ENCODE measurements around the gene SLAIN2. TPM values are rescaled to one million over a fixed set of nuclear protein-coding genes. Genes with fewer than 3 reads are reported as not detected.

SLAIN2 gene
- total and polyA plus RNA-seq, 2 experiments from 2014 or later, result 21.9 to 27.9 TPM

DNA sequence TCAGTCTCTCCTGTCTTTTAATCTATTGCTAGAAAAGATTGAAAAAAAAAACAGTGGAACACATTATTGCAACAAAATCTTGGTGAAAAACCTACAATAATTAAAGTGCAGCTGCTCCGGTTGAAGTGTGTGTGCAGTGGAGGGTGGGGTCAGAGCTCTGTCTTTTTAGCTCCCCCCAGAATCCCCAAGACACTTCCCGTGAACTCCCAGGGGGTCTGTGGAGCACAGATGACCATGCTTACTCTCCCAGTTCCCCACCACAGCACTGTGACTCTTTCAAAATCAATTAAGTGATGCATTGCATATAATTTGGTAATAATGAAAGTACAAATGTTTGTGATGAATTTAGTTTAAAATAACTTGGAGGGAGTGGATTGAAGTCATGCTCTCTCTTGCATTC, 126.1 kb downstream of the SLAIN2 start:
- no peak overlapping the region for H3K4me3 ChIP-seq
- H3K9me3 Mint-ChIP-seq, result no peaks in the 10 kb centered on the region
- H3K4me2 ChIP-seq, result no peak overlapping the region
- no peaks in the 10 kb centered on the region for H4K20me1 ChIP-seq (replicated peaks; ENCODE audit: insufficient read depth)
- H2AFZ ChIP-seq, result no peak overlapping the region
- no peaks in the 10 kb centered on the region for H3K27me3 ChIP-seq (ENCODE audit: insufficient read depth)
- no peaks in the 10 kb centered on the region for H3K36me3 Mint-ChIP-seq (ENCODE audit: low read depth)
- no peaks in the 10 kb centered on the region for H3K79me2 ChIP-seq (replicated peaks; ENCODE audit: insufficient read depth)
- no peaks in the 10 kb centered on the region for H3K36me3 ChIP-seq (ENCODE audit: insufficient read depth)
- TF ChIP-seq ETS1 (IDR thresholded peaks at IDR 0.05) (no peak), STAT1 (IDR thresholded peaks at IDR 0.05; ENCODE audit: unreplicated experiment) (no peak)
- TF ChIP-seq, protein P1, sequence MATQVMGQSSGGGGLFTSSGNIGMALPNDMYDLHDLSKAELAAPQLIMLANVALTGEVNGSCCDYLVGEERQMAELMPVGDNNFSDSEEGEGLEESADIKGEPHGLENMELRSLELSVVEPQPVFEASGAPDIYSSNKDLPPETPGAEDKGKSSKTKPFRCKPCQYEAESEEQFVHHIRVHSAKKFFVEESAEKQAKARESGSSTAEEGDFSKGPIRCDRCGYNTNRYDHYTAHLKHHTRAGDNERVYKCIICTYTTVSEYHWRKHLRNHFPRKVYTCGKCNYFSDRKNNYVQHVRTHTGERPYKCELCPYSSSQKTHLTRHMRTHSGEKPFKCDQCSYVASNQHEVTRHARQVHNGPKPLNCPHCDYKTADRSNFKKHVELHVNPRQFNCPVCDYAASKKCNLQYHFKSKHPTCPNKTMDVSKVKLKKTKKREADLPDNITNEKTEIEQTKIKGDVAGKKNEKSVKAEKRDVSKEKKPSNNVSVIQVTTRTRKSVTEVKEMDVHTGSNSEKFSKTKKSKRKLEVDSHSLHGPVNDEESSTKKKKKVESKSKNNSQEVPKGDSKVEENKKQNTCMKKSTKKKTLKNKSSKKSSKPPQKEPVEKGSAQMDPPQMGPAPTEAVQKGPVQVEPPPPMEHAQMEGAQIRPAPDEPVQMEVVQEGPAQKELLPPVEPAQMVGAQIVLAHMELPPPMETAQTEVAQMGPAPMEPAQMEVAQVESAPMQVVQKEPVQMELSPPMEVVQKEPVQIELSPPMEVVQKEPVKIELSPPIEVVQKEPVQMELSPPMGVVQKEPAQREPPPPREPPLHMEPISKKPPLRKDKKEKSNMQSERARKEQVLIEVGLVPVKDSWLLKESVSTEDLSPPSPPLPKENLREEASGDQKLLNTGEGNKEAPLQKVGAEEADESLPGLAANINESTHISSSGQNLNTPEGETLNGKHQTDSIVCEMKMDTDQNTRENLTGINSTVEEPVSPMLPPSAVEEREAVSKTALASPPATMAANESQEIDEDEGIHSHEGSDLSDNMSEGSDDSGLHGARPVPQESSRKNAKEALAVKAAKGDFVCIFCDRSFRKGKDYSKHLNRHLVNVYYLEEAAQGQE (IDR thresholded peaks at IDR 0.05; ENCODE audit: unreplicated experiment), result no peak
- H3F3A ChIP-seq (replicated peaks; ENCODE audit: low read depth), result no peaks in the 10 kb centered on the region
- H3K4me1 Mint-ChIP-seq, result peaks cover 6% of the 10 kb centered on the region; the same call in 2 of the 3 replicates
- H3K27ac ChIP-seq (ENCODE audit: low read depth), result no peak overlapping the region
- no peak for ATAC-seq
- H3K4me1 ChIP-seq (ENCODE audit: insufficient read depth), result 0 out of 2 replicates have a peak, but pooled peaks cover 9% of the 10 kb centered on the region
- H3K9me2 ChIP-seq (ENCODE audit: insufficient read depth), result no peaks in the 10 kb centered on the region
- no peak overlapping the region for H3K4me3 Mint-ChIP-seq
- H3K27ac Mint-ChIP-seq, result no peak overlapping the region
- DNase-seq (ENCODE audit: low spot score), result no peak
- H3K27me3 Mint-ChIP-seq (ENCODE audit: insufficient read depth, low read depth, poor library complexity), result peaks cover 4% of the 10 kb centered on the region

GRCh38 chr4:48467891-48468290, 126.6 kb downstream of the SLAIN2 start:
- no peaks in the 10 kb centered on the region for H3K36me3 ChIP-seq (ENCODE audit: insufficient read depth)
- no peaks in the 10 kb centered on the region for H3K9me3 Mint-ChIP-seq
- no peak overlapping the region for H3K4me3 Mint-ChIP-seq
- H3K27me3 ChIP-seq (ENCODE audit: insufficient read depth), result no peaks in the 10 kb centered on the region
- no peaks in the 10 kb centered on the region for H4K20me1 ChIP-seq (replicated peaks; ENCODE audit: insufficient read depth)
- H3F3A ChIP-seq (replicated peaks; ENCODE audit: low read depth), result no peaks in the 10 kb centered on the region
- H3K4me3 ChIP-seq, result no peak overlapping the region
- H3K27ac Mint-ChIP-seq, result no peak overlapping the region
- H3K4me1 ChIP-seq (ENCODE audit: insufficient read depth), result 0 out of 2 replicates have a peak, but pooled peaks cover 9% of the 10 kb centered on the region
- peaks cover 7% of the 10 kb centered on the region; the same call in 2 of the 3 replicates for H3K4me1 Mint-ChIP-seq
- H3K27me3 Mint-ChIP-seq (ENCODE audit: insufficient read depth, low read depth, poor library complexity), result peaks cover 4% of the 10 kb centered on the region
- no peak overlapping the region for H3K27ac ChIP-seq (ENCODE audit: low read depth)
- ATAC-seq (no peak), DNase-seq (ENCODE audit: low spot score) (no peak)
- H3K79me2 ChIP-seq (replicated peaks; ENCODE audit: insufficient read depth), result no peaks in the 10 kb centered on the region
- no peak overlapping the region for H2AFZ ChIP-seq
- no peaks in the 10 kb centered on the region for H3K36me3 Mint-ChIP-seq (ENCODE audit: low read depth)
- no peaks in the 10 kb centered on the region for H3K9me2 ChIP-seq (ENCODE audit: insufficient read depth)
- no peak overlapping the region for H3K4me2 ChIP-seq
- TF ChIP-seq ETS1 (IDR thresholded peaks at IDR 0.05) (no peak), ZNF114 (CRISPR knock-in tag; IDR thresholded peaks at IDR 0.05) (no peak), ZNF462 (CRISPR knock-in tag; IDR thresholded peaks at IDR 0.05) (no peak), ZNF331 (CRISPR knock-in tag; IDR thresholded peaks at IDR 0.05; ENCODE audit: low read depth) (no peak)
- TF ChIP-seq, protein P2, sequence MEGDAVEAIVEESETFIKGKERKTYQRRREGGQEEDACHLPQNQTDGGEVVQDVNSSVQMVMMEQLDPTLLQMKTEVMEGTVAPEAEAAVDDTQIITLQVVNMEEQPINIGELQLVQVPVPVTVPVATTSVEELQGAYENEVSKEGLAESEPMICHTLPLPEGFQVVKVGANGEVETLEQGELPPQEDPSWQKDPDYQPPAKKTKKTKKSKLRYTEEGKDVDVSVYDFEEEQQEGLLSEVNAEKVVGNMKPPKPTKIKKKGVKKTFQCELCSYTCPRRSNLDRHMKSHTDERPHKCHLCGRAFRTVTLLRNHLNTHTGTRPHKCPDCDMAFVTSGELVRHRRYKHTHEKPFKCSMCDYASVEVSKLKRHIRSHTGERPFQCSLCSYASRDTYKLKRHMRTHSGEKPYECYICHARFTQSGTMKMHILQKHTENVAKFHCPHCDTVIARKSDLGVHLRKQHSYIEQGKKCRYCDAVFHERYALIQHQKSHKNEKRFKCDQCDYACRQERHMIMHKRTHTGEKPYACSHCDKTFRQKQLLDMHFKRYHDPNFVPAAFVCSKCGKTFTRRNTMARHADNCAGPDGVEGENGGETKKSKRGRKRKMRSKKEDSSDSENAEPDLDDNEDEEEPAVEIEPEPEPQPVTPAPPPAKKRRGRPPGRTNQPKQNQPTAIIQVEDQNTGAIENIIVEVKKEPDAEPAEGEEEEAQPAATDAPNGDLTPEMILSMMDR (conservative IDR thresholded peaks at IDR 0.05; ENCODE audit: low read depth in 2 of 2), result no peak

All from GM23338 (cell line).